GM12875 (cell line): Measurements from ENCODE around the gene SELENOM.

Source experiments
- H3K4me3 ChIP-seq: one replicate; pipeline ENCODE4 v1.5.1; 2011; ENCODE audit warnings: low read depth, low read length, control low read depth
- TF ChIP-seq, protein P1 (sequence below): IDR thresholded peaks from 2 replicates; pipeline ENCODE4 v1.5.1; 2011; ENCODE audit warnings: low read depth, mild to moderate bottlenecking, control low read depth, inconsistent platforms, low read length, moderate library complexity, borderline replicate concordance; ENCODE audit not compliant: insufficient read depth

The SELENOM gene

DNA sequence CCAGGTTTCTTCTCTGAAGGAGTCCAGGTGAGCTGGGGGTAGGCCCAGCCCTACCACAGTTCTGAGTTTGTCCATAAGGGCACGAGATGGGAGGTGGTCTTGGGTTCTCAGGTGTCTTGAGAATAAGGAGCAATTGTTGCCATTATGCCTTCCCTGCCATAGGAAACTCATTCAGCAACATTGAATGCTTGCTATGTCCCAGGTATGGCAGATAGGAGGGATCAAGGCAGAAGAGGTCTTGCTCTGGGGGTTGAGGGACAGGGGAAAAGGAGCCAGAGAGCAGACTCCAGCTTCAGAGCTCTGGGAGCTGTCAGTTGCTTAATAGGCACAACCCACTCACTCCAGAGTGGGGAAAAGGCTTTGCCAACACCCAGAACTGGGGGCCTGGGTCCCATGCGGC, 4.3 kb downstream of the SELENOM start:
- TF ChIP-seq, protein P1, sequence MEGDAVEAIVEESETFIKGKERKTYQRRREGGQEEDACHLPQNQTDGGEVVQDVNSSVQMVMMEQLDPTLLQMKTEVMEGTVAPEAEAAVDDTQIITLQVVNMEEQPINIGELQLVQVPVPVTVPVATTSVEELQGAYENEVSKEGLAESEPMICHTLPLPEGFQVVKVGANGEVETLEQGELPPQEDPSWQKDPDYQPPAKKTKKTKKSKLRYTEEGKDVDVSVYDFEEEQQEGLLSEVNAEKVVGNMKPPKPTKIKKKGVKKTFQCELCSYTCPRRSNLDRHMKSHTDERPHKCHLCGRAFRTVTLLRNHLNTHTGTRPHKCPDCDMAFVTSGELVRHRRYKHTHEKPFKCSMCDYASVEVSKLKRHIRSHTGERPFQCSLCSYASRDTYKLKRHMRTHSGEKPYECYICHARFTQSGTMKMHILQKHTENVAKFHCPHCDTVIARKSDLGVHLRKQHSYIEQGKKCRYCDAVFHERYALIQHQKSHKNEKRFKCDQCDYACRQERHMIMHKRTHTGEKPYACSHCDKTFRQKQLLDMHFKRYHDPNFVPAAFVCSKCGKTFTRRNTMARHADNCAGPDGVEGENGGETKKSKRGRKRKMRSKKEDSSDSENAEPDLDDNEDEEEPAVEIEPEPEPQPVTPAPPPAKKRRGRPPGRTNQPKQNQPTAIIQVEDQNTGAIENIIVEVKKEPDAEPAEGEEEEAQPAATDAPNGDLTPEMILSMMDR = no peak
- no peak overlapping the region for H3K4me3 ChIP-seq

DNA sequence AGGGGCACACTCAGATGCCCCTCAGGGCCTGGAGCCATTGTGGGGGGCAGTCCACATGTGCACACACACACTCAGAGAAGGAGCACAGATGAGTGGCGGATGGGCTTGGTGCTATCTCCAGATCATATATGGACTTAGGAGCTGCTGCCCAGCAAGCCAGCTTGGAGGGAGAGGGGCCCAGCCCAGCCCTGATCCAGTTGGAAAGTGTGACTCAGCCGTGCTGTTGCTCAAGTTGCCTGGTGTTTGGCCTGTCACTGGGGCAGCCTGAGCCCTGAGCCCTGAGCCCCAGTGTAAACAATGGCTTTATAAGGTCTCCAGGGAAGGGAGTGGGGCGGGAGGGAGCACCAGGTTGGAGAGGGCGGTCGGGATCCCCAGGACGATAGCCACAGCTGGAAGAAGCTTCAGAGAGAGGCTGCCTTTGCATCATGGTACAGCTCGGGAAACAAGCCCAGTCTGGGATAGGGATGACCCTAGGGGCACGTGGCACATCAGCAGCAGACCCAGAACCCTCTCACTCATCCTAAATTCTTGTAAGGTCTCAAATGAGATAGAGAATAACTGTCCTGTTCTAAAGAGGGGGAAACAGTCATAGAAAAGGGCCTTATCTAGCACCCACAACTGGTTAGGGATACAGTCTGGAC, 4.8 kb downstream of the SELENOM start:
- TF ChIP-seq, protein P1 = no peak

DNA sequence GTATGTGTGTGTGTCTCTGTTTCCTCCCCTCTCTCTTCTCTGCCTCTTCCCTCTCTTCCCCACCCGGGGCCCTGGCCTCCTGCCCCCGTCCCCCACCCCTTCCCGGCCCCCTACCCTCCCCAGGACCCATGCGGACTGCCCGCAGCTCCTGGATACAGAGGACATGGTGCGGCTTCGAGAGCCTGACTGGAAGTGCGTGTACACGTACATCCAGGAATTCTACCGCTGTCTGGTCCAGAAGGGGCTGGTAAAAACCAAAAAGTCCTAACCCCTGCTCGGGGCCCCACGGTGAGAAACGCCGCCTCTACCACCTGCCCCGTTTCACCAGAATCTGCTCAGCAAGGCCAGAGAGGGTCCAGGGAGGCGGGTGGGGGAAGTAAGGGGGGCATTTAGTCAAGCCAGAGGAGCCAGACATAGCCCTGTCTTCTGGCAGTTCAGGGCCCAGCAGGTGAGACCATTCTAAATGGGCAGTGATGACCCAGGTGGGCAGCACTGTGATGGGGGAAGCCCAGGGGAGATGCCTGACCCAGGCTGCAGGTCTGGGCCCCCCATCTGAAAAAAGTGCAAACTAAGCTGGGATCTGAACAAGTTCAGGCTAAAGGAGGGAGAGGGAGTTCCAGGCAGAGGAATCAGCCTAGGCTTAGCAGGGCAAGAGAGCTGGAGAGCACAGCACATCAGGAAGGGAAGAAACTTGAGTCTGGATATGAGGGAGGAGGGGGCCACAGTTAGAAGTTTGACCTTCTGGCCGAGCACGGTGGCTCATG, 6.4 kb downstream of the SELENOM start:
- TF ChIP-seq, protein P1 = no peak
- H3K4me3 ChIP-seq = no peak overlapping the region

More for the DNA sequence above, 4.8 kb downstream of the SELENOM start:
- no peak overlapping the region for H3K4me3 ChIP-seq

DNA sequence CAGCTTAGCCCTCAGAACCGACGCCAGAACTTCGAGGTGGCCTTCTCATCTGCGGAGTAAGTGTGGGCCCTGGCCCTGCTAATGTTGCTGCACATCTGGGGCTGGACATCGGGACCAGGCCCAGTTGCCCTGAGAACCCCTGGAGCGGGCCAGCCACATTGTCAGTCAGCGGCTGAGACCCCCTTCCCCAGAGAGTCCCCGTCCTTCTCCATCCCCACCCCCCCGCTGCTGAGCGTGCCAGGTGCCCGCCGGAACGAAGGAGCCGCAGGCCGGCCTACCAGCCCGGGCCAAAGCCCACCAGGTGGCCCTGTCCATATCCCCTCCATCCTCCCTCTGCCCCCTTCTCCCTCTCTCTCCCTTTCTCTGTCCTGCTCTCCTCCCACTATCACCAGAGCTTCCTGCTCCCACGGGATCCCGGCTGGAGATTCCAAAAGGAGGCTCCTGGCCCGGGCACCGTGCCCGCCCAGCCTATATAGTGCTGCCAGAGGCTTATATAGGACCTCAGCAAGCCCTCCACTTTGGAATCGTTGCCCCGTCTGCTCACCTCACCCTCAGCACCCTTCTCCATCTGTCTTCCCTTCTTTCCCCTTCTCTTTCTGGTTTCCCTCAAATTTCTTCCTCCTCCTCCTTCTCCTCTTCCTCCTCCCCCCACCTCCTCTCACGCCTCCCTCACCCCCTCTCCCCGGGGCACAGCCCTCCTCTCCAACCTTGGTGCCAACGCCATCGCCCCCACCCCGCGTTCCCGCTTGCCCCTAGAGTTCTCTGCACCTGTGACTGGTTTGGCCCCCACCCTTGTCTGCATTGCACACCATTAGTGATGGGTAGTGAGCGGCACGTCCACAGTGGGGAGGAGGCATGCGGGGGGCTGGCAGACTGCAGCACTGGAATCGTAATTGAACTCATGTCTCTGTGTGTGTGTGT, 7.3 kb downstream of the SELENOM start:
- TF ChIP-seq, protein P1 = no peak
- H3K4me3 ChIP-seq = no peak overlapping the region

DNA sequence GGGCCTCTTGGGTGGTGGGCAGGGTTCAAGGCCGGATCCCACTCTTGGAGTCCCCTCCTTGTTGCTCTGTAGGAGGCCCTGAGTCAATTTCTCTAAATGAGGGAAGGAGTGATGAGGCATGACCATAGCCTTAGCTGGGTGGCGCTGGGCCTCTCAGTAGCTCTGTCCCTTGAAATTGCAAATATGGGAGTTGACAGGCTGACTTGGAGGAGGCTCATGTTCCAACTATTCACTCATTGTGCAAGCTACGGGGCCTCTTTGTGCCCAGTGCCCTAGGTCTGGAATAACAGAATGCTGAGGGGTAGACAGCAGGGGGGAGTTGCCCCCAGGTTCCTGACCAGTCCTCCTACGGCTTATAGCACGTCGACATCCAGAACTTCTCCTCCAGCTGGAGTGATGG, 8.0 kb downstream of the SELENOM start:
- H3K4me3 ChIP-seq = no peak overlapping the region
- TF ChIP-seq, protein P1 = no peak

DNA sequence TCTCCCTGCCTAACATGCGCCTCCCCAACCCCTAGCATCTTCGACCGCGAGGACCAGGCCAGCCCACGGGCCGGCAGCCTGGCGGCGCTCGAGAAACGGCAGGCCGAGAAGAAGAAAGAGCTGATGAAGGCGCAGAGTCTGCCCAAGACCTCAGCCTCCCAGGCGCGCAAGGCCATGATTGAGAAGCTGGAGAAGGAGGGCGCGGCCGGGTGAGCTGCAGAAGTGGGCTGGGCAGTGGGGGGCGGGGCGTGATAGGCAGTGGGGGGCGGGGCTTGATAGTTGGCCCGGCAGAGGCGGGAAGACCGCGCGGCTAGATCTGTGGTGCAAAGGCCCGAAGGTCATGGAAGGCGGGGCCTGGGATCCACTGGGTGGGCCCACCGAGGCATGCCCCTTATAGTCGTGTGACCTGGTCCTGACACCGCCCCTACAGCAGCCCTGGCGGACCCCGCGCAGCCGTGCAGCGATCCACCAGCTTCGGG, 8.7 kb downstream of the SELENOM start:
- TF ChIP-seq, protein P1 = no peak
- H3K4me3 ChIP-seq = no peak overlapping the region
